Endothelial cell of umbilical vein (primary cell): ENCODE data around the gene UPP2. TPM values are rescaled to one million over a fixed set of nuclear protein-coding genes. Genes with fewer than 3 reads are reported as not detected.

ENCODE experiments used
- BruUV-seq: library from RNA; stranded (reverse); fragments of 400-500 nt; replicated peaks from 2 replicates; lab custom pipeline; 2021; lab: Mats Ljungman, UMichigan
- CTCF ChIA-PET: fragments of 300-600, 350-600 bp; sonication (Branson Sonifier 250); formaldehyde crosslinking; loops from one replicate; lab custom pipeline; 2021; ENCODE audit warnings: antibody characterized with exemption, inconsistent platforms; lab: Charles Lee
- POLR2A ChIA-PET: fragments of 300-600, 350-600 bp; sonication (Branson Sonifier 250); formaldehyde crosslinking; loops from one replicate; lab custom pipeline; 2021; ENCODE audit warnings: antibody characterized with exemption, inconsistent platforms; lab: Charles Lee
- DNase-seq: peaks from one replicate; pipeline ENCODE4 v3.0.0-alpha.2; 2011; ENCODE audit warnings: low read depth, low spot score
- FAIRE-seq: peaks from 2 replicates; lab custom pipeline; 2011; peaks lifted over from hg19 to GRCh38; lab: Jason Lieb, UNC
- H2AFZ ChIP-seq: 2 replicates; pipeline ENCODE4 v1.6.0; 2012; ENCODE audit warnings: low read depth, low read length, control low read depth, inconsistent platforms
- H3K27ac ChIP-seq: 2 replicates; pipeline ENCODE4 v1.5.1; 2011; ENCODE audit warnings: low read depth, mild to moderate bottlenecking, control low read depth, low read length, moderate library complexity; ENCODE audit not compliant: insufficient read depth
- H3K27me3 ChIP-seq, 2 experiments: 2 replicates each; pipeline versions ENCODE4 v1.6.0 to v1.6.1; 2011; ENCODE audit warnings: low read length in 2 of 2, mixed read lengths in 1 of 2; ENCODE audit not compliant: control insufficient read depth in 2 of 2, insufficient read depth in 2 of 2
- H3K36me3 ChIP-seq, 2 experiments: 2 replicates in 1 of 2; 3 replicates in 1 of 2; pipeline ENCODE4 v1.5.1; 2011; ENCODE audit warnings: low read length in 2 of 2, mild to moderate bottlenecking in 1 of 2, moderate library complexity in 1 of 2; ENCODE audit not compliant: control insufficient read depth in 2 of 2, insufficient read depth in 2 of 2; ENCODE audit errors: extremely low read depth in 1 of 2
- H3K4me1 ChIP-seq: 3 replicates; pipeline ENCODE4 v1.5.1; 2011; ENCODE audit warnings: mild to moderate bottlenecking, low read length; ENCODE audit not compliant: control insufficient read depth, insufficient read depth; ENCODE audit errors: extremely low read depth
- H3K4me2 ChIP-seq: 2 replicates; pipeline ENCODE4 v1.6.1; 2011; ENCODE audit warnings: low read length, control low read depth, mixed read lengths; ENCODE audit not compliant: insufficient read depth
- H3K4me3 ChIP-seq, 3 experiments: fragments of 200-600 bp in 1 of 3; sonication (generic), shearing (Covaris generic) in 1 of 3; replicated peaks in 1 of 3; 2 replicates each; pipeline ENCODE4 v1.5.1; 2011 to 2016; ENCODE audit warnings: control low read depth in 3 of 3, low read length in 3 of 3, mild to moderate bottlenecking in 2 of 3, inconsistent platforms in 1 of 3, low read depth in 1 of 3, moderate library complexity in 1 of 3; ENCODE audit not compliant: insufficient read depth in 1 of 3
- H3K79me2 ChIP-seq: 2 replicates; pipeline ENCODE4 v1.6.0; 2012; ENCODE audit warnings: low read length, inconsistent platforms; ENCODE audit not compliant: control insufficient read depth, insufficient read depth
- H3K9ac ChIP-seq: replicated peaks from 2 replicates; pipeline ENCODE3; 2011; ENCODE audit warnings: low read length, control low read depth; ENCODE audit not compliant: insufficient read depth; ENCODE audit errors: extremely low read depth
- H3K9me1 ChIP-seq: replicated peaks from 3 replicates; pipeline ENCODE4 v1.6.0; 2011; ENCODE audit warnings: mild to moderate bottlenecking, low read length; ENCODE audit not compliant: control insufficient read depth, insufficient read depth; ENCODE audit errors: extremely low read depth
- H3K9me3 ChIP-seq: replicated peaks from 2 replicates; pipeline ENCODE4 v1.5.1; 2012; ENCODE audit warnings: low read length, inconsistent platforms; ENCODE audit not compliant: control insufficient read depth, insufficient read depth
- H4K20me1 ChIP-seq: replicated peaks from 2 replicates; pipeline ENCODE3; 2011; ENCODE audit warnings: mild to moderate bottlenecking, low read length; ENCODE audit not compliant: control insufficient read depth, insufficient read depth; ENCODE audit errors: extremely low read depth
- EZH2 ChIP-seq: IDR thresholded peaks from 2 replicates; pipeline ENCODE4 v1.6.1; 2012; ENCODE audit warnings: borderline replicate concordance, low read depth, mild to moderate bottlenecking, moderate library complexity, low read length, inconsistent platforms; ENCODE audit not compliant: severe bottlenecking
- FOS ChIP-seq: IDR thresholded peaks from 2 replicates; pipeline ENCODE4 v1.6.1; 2011; ENCODE audit warnings: mild to moderate bottlenecking, low read length, moderate library complexity, borderline replicate concordance; ENCODE audit not compliant: insufficient read depth
- GATA2 ChIP-seq: IDR thresholded peaks from 2 replicates; pipeline ENCODE4 v1.7.0; 2011; ENCODE audit warnings: low read depth, mild to moderate bottlenecking, moderate library complexity, mixed read lengths, low read length; ENCODE audit not compliant: insufficient read length, insufficient read depth
- JUN ChIP-seq: IDR thresholded peaks from 2 replicates; pipeline ENCODE4 v1.6.1; 2011; ENCODE audit warnings: borderline replicate concordance, low read depth; ENCODE audit not compliant: insufficient read length, insufficient read depth
- MYC ChIP-seq: IDR thresholded peaks from one replicate; pipeline ENCODE4 v1.6.1; 2011; ENCODE audit warnings: mild to moderate bottlenecking, low read depth, low read length
- POLR2A ChIP-seq: IDR thresholded peaks from 2 replicates; pipeline ENCODE4 v1.6.1; 2012; ENCODE audit warnings: low read depth, mild to moderate bottlenecking, control low read depth, low read length
- POLR2AphosphoS5 ChIP-seq: IDR thresholded peaks from 2 replicates; pipeline ENCODE4 v1.6.1; 2012; ENCODE audit warnings: low read depth, mild to moderate bottlenecking, control low read depth, low read length, moderate library complexity; ENCODE audit not compliant: insufficient read depth
- dilution Hi-C: fragments of 300-500 bp; cut with MboI; formaldehyde crosslinking; loops from one replicate; pipeline ENCODE4 v1.15.0; 2019; ENCODE audit warnings: low sequenced_read_pairs; ENCODE audit not compliant: extremely low pct_ligation_motif_present
- intact Hi-C: fragments of 100-400 bp; cut with micrococcal nuclease; formaldehyde crosslinking; loops from one replicate; pipeline ENCODE4 v1.10.0; 2022
- polyA plus RNA-seq, 4 experiments: library from polyadenylated mRNA; depleted of rRNA in 3 of 4; stranded (reverse) in 3 of 4; unstranded in 1 of 4; fragments of >200 nt; gene quantifications; 2 replicates each; pipeline versions ENCODE4 v1.2.1 to v1.2.3, GENCODE V29; 2011 to 2012; ENCODE audit warnings: missing spikeins in 1 of 4
- total RNA-seq: library from RNA; stranded (reverse); gene quantifications from 2 replicates; pipeline ENCODE4 v1.2.3, GENCODE V29; 2021
- TF ChIP-seq, protein P1 (sequence below): IDR thresholded peaks from 2 replicates; pipeline ENCODE4 v1.6.1; 2011; ENCODE audit not compliant: insufficient read depth, insufficient read length
- TF ChIP-seq, protein P2 (sequence below), 2 donors: IDR thresholded peaks; 1 replicate in 1 of 2; 2 replicates in 1 of 2; pipeline ENCODE4 v1.5.1; 2011; ENCODE audit warnings: low read length in 2 of 2, mild to moderate bottlenecking in 2 of 2, moderate library complexity in 2 of 2, control low read depth in 1 of 2, inconsistent platforms in 1 of 2, low read depth in 1 of 2; ENCODE audit not compliant: insufficient read depth in 1 of 2; ENCODE audit errors: extremely low read depth in 1 of 2

UPP2 gene
- total and polyA plus RNA-seq, 2 donors (not counting 3 experiments of a cell fraction or from before 2014, with no cell fraction given): not detected

DNA sequence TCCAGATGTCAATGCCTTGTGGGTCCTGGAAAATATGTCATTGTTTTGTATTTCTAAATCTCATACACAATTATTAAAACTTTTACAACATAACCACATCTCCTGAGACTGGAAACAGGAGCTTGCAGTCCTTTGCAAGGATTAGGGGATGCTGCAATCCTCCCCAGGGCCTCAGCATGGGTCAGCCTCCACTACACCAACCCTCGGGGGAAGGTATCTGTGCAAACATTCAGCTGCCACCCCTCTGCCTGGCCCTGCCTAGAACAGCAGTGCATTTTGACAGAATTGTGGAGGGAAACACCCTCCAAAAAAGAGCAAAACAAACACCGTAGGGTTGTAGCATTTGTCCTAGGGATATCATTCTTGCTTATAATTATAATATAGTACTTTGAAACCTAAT is 4.2 kb upstream of the UPP2 start:
- TF ChIP-seq POLR2AphosphoS5 (no peak), POLR2A (no peak), FOS (no peak), MYC (no peak), JUN (no peak), GATA2 (no peak), EZH2 (no peak)
- TF ChIP-seq, protein P1, sequence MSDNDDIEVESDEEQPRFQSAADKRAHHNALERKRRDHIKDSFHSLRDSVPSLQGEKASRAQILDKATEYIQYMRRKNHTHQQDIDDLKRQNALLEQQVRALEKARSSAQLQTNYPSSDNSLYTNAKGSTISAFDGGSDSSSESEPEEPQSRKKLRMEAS: no peak
- TF ChIP-seq, protein P2, sequence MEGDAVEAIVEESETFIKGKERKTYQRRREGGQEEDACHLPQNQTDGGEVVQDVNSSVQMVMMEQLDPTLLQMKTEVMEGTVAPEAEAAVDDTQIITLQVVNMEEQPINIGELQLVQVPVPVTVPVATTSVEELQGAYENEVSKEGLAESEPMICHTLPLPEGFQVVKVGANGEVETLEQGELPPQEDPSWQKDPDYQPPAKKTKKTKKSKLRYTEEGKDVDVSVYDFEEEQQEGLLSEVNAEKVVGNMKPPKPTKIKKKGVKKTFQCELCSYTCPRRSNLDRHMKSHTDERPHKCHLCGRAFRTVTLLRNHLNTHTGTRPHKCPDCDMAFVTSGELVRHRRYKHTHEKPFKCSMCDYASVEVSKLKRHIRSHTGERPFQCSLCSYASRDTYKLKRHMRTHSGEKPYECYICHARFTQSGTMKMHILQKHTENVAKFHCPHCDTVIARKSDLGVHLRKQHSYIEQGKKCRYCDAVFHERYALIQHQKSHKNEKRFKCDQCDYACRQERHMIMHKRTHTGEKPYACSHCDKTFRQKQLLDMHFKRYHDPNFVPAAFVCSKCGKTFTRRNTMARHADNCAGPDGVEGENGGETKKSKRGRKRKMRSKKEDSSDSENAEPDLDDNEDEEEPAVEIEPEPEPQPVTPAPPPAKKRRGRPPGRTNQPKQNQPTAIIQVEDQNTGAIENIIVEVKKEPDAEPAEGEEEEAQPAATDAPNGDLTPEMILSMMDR (IDR thresholded peaks at IDR 0.05; ENCODE audit: extremely low read depth in 1 of 2, insufficient read depth in 1 of 2, low read depth in 1 of 2, low read length in 2 of 2): no peak
- ChIA-PET POLR2A (no interaction called here), CTCF (no interaction called here)
- Histone ChIP-seq H4K20me1 (no peaks in the 10 kb centered on the region), H3K79me2 (no peaks in the 10 kb centered on the region), H3K4me3 (no peak overlapping the region), H3K27me3 (no peaks in the 10 kb centered on the region), H3K9me1 (no peaks in the 10 kb centered on the region), H3K9me3 (no peaks in the 10 kb centered on the region), H2AFZ (no peak overlapping the region), H3K9ac (no peak overlapping the region), H3K36me3 (no peaks in the 10 kb centered on the region), H3K4me1 (no peaks in the 10 kb centered on the region), H3K27ac (no peak overlapping the region), H3K4me2 (no peak overlapping the region)
- dilution Hi-C loops: no loop called here
- intact Hi-C loops: no loop called here
- no TSS peak for BruUV-seq
- DNase-seq (no peak), FAIRE-seq (no peak)
